ENCODE measurements around the gene B9D1. TPM values are rescaled to one million over a fixed set of nuclear protein-coding genes. Genes with fewer than 3 reads are reported as not detected.

Gene B9D1
- total RNA-seq, 1 donor: 4.0 TPM

DNA sequence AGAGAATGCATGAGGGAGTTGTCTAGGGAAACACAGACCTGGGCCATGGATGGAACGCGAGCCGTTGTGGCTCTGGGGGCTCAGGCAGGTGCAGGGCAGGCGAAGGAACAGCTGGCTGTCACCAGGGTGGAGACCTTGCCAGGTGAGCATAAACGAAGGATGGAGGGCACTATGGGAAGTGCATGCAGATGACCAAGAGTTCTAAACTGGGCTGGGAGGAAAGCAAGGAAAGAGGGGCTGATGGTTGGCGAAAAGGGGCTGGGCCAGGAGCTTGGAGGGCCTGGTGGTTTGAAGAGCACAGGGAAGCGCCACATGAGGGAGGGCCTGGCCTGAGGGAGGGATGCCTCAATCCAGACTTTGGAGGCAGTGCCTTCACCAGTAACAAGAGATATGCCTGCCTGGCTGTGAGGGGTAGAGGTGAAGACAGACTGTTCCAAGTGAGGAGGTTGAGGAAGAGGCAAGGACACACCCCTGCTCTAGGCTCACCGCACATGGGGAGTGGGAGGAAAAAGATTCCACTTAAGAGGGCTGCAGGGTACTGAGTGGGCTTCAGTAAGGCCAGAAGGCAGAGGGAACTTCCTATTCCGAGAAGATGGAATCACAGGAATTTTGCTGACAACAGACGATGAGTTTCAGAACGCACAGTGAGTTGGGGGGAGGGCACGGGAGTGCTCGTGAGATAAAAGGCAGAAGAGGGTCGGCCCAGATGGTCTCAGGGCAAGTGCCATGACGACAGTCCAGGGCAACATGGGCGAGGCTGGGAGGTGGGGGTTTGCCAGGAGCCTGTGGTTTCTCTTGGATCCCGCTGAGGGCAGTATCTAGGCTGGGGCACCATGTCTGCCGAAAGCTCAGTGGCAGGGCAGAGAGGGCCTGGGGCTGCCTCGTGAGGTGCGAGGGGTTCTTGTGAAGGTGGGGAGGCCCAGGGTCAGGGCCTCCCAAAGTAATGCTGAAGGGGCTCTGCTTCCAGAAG, 20.6 kb downstream of the B9D1 start:
- no peak for DNase-seq (ENCODE audit: low read depth in 2 of 3, low spot score in 2 of 3)

DNA sequence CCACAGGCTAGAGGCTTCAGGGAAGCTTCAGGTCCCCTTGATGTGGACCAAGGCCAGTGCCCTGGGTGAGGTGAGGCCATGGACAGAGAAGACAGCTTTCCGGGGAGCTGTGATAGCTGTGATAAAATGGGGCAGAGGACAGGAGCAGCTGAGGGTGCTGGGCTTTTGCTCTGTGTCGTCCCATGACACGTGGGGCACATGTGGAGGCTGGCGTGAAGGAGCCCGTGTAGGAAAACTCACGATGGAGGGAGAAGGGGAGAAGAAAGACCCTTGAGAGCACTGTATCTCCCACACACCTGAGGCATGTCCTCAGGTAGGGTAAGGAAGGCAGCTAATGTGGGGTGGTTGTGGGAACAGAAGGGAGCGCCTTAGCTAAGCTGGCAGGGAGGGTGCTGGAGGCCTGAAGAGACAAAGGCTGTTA, 21.3 kb downstream of the B9D1 start:
- DNase-seq (ENCODE audit: low read depth in 2 of 3, low spot score in 2 of 3): no peak

DNA sequence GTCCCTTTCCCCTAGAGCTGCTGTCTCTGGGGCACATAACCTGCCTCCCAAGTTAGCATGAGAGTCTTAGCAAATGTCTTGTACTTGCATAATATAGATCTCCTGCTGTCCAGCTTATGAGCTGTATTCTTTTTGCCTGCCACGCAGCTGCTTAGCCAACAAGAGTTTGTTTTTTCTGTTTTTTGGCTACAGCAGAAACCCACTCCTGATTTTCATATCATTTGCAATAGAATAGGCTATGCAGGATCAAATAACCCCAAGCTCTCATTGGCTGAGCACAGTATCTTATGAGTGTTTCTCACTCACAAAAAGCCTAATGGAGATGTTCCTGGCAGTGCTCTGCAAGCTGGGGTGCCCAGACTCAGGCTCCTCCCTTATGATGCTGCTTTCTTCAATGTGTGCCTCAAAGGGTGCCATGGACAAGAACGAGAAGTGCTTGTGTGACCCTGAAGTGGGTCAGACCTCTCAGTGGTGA, 23.1 kb downstream of the B9D1 start:
- DNase-seq (ENCODE audit: low read depth in 2 of 3, low spot score in 2 of 3): no peak

- peak; percentile 31 to 85 (median 78) for DNase-seq (ENCODE audit: low read depth in 2 of 3, low spot score in 2 of 3)
Measured at GRCh38 chr17:19338031-19338990, 24.2 kb downstream of the B9D1 start.

DNA sequence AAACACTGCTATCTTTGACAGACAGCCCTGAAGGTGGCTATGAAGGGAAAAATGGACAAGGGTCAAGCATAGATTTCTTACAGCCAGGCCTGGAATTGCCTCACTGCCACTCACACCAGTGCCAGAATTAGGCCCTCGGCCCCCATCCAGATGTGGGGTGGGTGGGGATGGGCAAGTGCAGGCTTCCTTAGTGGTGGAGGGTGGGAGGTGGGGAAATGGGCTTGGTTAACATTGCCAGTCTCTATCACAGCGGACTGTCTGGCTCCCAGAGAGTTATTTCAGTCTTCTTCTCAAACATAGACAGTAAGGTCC, 24.9 kb downstream of the B9D1 start:
- DNase-seq (ENCODE audit: low read depth in 2 of 3, low spot score in 2 of 3): no peak

- DNase-seq (ENCODE audit: low read depth in 2 of 3, low spot score in 2 of 3): no peak
Measured at GRCh38 chr17:19336938-19337711, 25.4 kb downstream of the B9D1 start.

- DNase-seq (ENCODE audit: low read depth in 2 of 3, low spot score in 2 of 3): no peak
Measured at GRCh38 chr17:19335951-19336631, 26.4 kb downstream of the B9D1 start.

GRCh38 chr17:19334331-19334730, 28.2 kb downstream of the B9D1 start:
- DNase-seq (ENCODE audit: low read depth in 2 of 3, low spot score in 2 of 3): no peak

- no peak for DNase-seq (ENCODE audit: low read depth in 2 of 3, low spot score in 2 of 3)
Measured at GRCh38 chr17:19333736-19334290, 28.7 kb downstream of the B9D1 start.

GRCh38 chr17:19333132-19333440, 29.4 kb downstream of the B9D1 start:
- no peak for DNase-seq (ENCODE audit: low read depth in 2 of 3, low spot score in 2 of 3)

GRCh38 chr17:19332371-19333131, 30.0 kb downstream of the B9D1 start:
- DNase-seq (ENCODE audit: low read depth in 2 of 3, low spot score in 2 of 3): no peak

DNA sequence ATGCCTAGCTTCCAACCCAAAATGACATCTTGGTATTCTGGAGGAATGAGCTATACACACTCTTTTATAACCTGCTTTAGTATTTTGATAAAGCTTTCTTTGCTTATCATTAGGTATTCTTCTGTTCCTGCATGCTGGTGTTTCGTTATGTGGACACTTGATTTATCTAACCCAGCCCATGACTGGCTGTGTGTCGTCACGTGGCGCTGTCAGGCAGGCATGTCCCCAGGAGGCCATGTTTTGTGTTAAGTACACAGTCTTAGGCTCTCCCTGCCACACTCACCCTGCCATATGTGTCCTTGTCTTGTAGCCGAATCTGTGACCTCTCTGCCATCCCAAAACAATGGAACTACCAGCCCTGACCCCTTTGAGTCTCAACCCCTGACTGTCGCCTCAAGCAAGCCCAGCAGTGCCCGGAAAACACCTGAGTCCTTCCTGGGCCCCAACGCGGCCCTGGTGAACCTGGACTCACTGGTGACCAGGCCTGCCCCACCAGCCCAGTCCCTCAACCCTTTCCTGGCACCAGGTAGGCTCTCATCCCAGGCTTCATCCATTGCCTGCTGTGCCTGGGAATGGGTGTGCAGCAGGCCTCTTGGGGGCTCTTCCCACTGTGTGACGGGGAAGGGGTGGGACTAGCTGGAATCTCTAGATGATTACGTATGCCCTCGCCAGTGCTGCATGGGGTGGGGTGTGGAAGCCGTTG, 30.8 kb downstream of the B9D1 start:
- no peak for DNase-seq (ENCODE audit: low read depth in 2 of 3, low spot score in 2 of 3)

DNA sequence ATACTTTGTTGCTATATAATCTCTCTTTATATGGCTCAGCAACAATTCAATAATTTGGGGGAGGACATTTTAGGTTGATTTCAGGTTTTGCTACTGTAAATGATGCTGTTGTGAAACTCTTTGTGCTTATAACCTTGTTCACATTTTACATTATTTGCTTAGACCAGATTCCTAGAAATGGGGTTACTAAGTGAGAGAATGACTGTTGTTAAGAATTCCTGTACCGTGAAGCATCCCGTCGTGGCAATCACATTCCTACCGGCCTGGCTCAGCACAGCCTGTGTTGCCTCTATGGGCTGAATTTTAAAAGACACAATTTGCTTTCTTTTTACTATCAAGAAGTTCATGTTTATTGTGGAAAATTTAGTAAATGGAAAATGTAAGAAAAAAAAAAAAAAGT, 31.4 kb downstream of the B9D1 start:
- DNase-seq (ENCODE audit: low read depth in 2 of 3, low spot score in 2 of 3): no peak

- DNase-seq (ENCODE audit: low read depth in 2 of 3, low spot score in 2 of 3): no peak
Measured at GRCh38 chr17:19330271-19330670, 32.3 kb downstream of the B9D1 start.

GRCh38 chr17:19329839-19330238, 32.7 kb downstream of the B9D1 start:
- no peak for DNase-seq (ENCODE audit: low read depth in 2 of 3, low spot score in 2 of 3)

GRCh38 chr17:19329136-19329535, 33.4 kb downstream of the B9D1 start:
- no peak for DNase-seq (ENCODE audit: low read depth in 2 of 3, low spot score in 2 of 3)

GRCh38 chr17:19328441-19329061, 34.0 kb downstream of the B9D1 start:
- DNase-seq (ENCODE audit: low read depth in 2 of 3, low spot score in 2 of 3): no peak
